IPS-20b (cell line): ENCODE results near the gene RSPH1.
A peak's percentile ranks its signal among the peaks of the same experiment; 100 is the strongest.

Experiments used
- H3K27ac ChIP-seq: one replicate; pipeline ENCODE4 v1.5.1; 2013; ENCODE audit warnings: low read length
- H3K27me3 ChIP-seq: 2 replicates; pipeline ENCODE4 v1.6.1; 2013; ENCODE audit warnings: mild to moderate bottlenecking, low read length, inconsistent platforms; ENCODE audit not compliant: insufficient read depth
- H3K36me3 ChIP-seq: 2 replicates; pipeline ENCODE4 v1.6.1; 2013; ENCODE audit warnings: low read depth, mild to moderate bottlenecking, inconsistent platforms, low read length, moderate library complexity; ENCODE audit not compliant: insufficient read depth
- H3K4me1 ChIP-seq: 2 replicates; pipeline ENCODE4 v1.6.1; 2013; ENCODE audit warnings: mild to moderate bottlenecking, control low read depth, inconsistent platforms, low read length, moderate library complexity; ENCODE audit not compliant: insufficient read depth
- H3K4me3 ChIP-seq: 2 replicates; pipeline ENCODE4 v1.5.1; 2013; ENCODE audit warnings: mild to moderate bottlenecking, low read length, inconsistent platforms
- H3K9ac ChIP-seq: 2 replicates; pipeline ENCODE4 v1.6.1; 2013; ENCODE audit warnings: low read depth, mild to moderate bottlenecking, inconsistent platforms, low read length, moderate library complexity
- H3K9me3 ChIP-seq: 2 replicates; pipeline ENCODE4 v1.6.1; 2013; ENCODE audit warnings: mild to moderate bottlenecking, low read depth, low read length, inconsistent platforms; ENCODE audit not compliant: insufficient read depth

Gene RSPH1

DNA sequence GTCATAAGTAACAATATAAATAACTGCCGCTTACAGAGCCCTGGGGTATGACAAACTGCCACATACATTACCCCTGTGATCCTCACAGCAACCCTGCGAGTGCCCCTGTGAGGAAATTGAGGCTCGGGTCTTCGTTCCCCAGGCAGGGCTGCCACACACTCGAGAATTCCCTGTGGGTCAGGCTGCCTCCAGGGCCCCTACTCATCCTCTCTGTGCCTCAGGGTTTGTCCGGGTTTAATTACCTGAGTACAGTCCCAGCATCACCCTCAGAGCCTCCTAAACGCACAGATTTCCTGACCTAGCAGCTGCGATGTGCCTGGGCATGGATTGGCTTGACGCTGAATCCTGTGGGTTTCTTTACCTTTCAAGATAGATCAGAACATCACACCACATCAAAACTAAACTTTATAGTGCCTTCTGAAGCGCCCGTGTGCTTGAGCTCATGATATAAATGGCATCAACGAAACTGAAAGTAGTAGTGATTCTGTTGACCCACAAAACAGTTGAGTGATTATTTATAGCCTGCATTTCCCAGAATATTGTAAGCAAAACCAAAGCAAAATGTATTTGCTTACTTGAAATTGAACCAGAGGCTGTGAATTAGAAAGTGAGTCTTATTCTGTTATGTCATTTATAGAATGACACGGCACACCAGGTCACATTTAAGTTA is 31.6 kb upstream of the RSPH1 start:
- Histone ChIP-seq H3K9ac (no peak overlapping the region), H3K9me3 (no peaks in the 10 kb centered on the region), H3K4me1 (peaks cover 15% of the 10 kb centered on the region), H3K36me3 (peaks cover 14% of the 10 kb centered on the region; the same call in 1 of the 2 replicates), H3K27ac (no peak overlapping the region), H3K4me3 (no peak overlapping the region), H3K27me3 (no peaks in the 10 kb centered on the region)

GRCh38 chr21:42527127-42527488 is 31.1 kb upstream of the RSPH1 start:
- H3K4me3 ChIP-seq: no peak overlapping the region

DNA sequence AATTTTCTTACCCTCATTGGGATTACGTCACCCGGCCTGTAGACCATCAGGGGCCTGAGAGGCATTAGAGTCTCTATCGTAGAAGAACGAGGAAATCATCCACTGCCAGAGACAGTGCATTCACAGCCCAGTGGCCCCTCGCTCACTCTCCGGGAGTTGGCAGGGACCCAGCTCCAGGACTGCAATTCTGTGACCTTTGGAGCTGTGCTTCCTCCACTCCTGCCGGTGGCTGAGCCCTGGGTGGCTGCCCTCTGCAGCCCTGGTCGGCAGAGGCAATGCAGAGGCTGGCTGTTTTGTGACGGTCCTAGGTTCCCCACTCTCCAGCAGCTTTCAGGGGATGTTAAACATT is 30.3 kb upstream of the RSPH1 start:
- Histone ChIP-seq H3K27me3 (no peaks in the 10 kb centered on the region), H3K4me1 (peaks cover 15% of the 10 kb centered on the region), H3K9me3 (no peaks in the 10 kb centered on the region), H3K9ac (no peak overlapping the region), H3K4me3 (no peak overlapping the region), H3K36me3 (peaks cover 22% of the 10 kb centered on the region; the same call in 1 of the 2 replicates), H3K27ac (no peak overlapping the region)

More at GRCh38 chr21:42527127-42527488, 31.1 kb upstream of the RSPH1 start:
- Histone ChIP-seq H3K4me1 (peaks cover 15% of the 10 kb centered on the region), H3K36me3 (peaks cover 16% of the 10 kb centered on the region; the same call in 1 of the 2 replicates), H3K9ac (no peak overlapping the region), H3K27me3 (no peaks in the 10 kb centered on the region), H3K27ac (no peak overlapping the region), H3K9me3 (no peaks in the 10 kb centered on the region)

DNA sequence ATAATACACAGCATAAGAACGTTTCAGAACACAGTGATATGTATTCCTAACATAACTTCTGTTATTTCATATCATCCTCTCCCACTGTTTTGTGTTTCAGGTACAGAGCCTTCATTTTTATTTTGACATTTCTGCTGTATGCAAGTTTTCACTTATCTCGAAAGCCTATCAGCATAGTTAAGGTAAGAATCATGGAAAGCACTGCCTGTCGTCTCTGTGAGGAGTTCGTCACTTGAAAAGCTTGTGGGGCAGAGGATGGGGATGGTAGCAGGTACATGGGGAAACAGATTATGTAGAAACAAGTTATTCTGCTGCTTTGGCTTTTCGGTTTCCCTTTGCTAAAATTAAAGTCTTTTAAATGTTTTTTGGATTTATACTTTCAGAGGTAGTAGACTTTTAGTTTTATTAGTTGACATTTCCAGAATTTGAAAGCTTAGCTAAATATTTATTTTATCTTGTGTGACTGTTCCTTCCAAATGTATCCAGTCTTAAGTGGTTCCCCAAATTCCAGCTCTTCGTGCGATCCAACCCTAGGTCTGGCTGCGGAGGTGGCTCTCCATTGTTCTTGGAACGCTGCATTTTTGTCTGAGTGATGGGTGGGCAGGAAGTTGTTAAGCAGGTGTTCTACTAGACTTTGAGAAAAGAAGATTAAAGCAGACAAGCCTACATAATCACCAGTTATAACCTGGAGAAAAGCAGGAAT is 29.8 kb upstream of the RSPH1 start:
- H3K36me3 ChIP-seq: peaks cover 27% of the 10 kb centered on the region; the same call in 1 of the 2 replicates
- peaks cover 15% of the 10 kb centered on the region for H3K4me1 ChIP-seq
- no peak overlapping the region for H3K4me3 ChIP-seq
- H3K27ac ChIP-seq: no peak overlapping the region
- H3K27me3 ChIP-seq: no peaks in the 10 kb centered on the region
- no peak overlapping the region for H3K9ac ChIP-seq
- H3K9me3 ChIP-seq: no peaks in the 10 kb centered on the region

DNA sequence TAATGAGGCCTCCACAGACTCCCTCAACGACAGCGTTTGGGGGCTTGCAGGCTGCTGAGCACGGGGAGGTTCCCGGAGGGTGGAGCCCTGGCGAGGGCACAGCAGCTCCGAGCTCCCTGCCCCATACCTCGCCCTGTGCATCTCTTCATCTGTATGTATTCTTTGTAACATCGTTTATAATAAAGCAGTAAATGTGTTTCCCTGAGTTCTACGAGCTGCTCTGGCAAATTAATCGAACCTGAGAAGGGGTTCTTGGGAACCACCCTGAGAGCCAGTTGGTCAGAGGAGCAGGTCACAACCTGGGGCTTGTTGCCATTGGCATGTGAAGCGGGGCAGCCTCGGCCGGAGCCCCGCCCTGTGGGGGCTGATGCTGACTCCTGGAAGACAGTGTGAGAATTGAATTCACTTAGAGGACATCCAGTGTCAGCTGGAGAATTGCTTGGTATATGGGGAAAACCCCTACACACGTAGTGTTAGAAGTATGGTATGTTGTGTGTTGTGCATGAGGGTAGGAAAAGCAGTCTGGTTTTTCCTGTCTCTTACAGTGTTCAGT is 29.1 kb upstream of the RSPH1 start:
- Histone ChIP-seq H3K27me3 (no peaks in the 10 kb centered on the region), H3K4me3 (peak overlapping the region; percentile 60; the same call in 1 of the 2 replicates), H3K9me3 (no peaks in the 10 kb centered on the region), H3K9ac (peak overlapping the region; percentile 31; the same call in 1 of the 2 replicates), H3K36me3 (peaks cover 29% of the 10 kb centered on the region; the same call in 1 of the 2 replicates), H3K27ac (no peak overlapping the region), H3K4me1 (peaks cover 15% of the 10 kb centered on the region)

- Histone ChIP-seq H3K4me3 (peak overlapping the region; percentile 60; the same call in 1 of the 2 replicates), H3K9me3 (no peaks in the 10 kb centered on the region), H3K36me3 (peaks cover 35% of the 10 kb centered on the region), H3K4me1 (peaks cover 15% of the 10 kb centered on the region), H3K27ac (no peak overlapping the region), H3K27me3 (no peaks in the 10 kb centered on the region), H3K9ac (peak overlapping the region; percentile 31; the same call in 1 of the 2 replicates)
These were observed 28.5 kb upstream of the RSPH1 start for GRCh38 chr21:42524341-42525028.

DNA sequence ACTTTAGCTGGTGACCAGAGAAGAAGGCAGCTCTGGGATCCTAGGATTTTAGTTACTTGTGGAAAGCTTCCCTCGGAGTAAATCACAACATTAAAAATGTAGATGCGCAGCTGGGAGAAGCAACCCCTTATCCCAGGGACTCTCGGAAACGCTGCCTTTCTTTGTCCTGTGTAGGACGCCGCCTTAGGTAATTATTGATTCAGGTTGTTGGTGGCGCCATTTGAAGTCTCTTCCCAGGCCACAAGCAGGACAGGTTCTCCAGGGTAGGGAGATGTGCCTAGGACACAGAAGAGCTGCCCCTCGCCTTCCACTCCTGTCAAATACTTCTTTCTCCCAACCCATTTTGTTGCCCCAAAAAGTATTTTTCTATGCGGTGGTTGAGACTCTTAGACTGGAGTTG is 27.9 kb upstream of the RSPH1 start:
- Histone ChIP-seq H3K4me1 (peaks cover 15% of the 10 kb centered on the region), H3K4me3 (peak overlapping the region; percentile 60; the same call in 1 of the 2 replicates), H3K27ac (no peak overlapping the region), H3K36me3 (peaks cover 41% of the 10 kb centered on the region), H3K9me3 (no peaks in the 10 kb centered on the region), H3K9ac (no peak overlapping the region), H3K27me3 (no peaks in the 10 kb centered on the region)

GRCh38 chr21:42523211-42523610 is 27.2 kb upstream of the RSPH1 start:
- Histone ChIP-seq H3K4me1 (peaks cover 15% of the 10 kb centered on the region), H3K9ac (no peak overlapping the region), H3K4me3 (no peak overlapping the region), H3K27ac (no peak overlapping the region), H3K9me3 (no peaks in the 10 kb centered on the region), H3K36me3 (peaks cover 48% of the 10 kb centered on the region), H3K27me3 (no peaks in the 10 kb centered on the region)

DNA sequence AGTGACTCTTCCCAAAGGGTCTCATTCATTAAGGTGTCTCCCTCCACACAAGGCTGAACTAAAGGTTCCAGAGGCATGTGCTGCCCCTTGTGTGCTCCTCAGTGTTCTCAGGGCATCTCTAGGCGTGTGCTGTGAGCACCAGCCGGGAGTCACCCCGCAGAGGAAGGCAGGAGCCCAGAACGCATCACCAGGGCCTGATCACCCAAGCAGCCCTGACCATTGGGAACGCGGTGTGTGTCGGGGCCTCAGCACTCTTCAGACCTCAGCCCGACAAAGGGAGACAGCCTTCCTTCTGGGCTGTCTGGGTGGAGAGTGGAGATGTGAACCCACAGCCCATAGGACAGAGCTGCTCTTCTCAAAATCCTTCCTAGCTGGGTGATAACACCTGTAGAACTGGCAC is 26.7 kb upstream of the RSPH1 start:
- no peak overlapping the region for H3K4me3 ChIP-seq
- peaks cover 16% of the 10 kb centered on the region for H3K4me1 ChIP-seq
- H3K36me3 ChIP-seq: peaks cover 50% of the 10 kb centered on the region
- H3K9me3 ChIP-seq: no peaks in the 10 kb centered on the region
- no peak overlapping the region for H3K9ac ChIP-seq
- no peaks in the 10 kb centered on the region for H3K27me3 ChIP-seq
- no peak overlapping the region for H3K27ac ChIP-seq

- H3K9me3 ChIP-seq: no peaks in the 10 kb centered on the region
- no peaks in the 10 kb centered on the region for H3K27me3 ChIP-seq
- H3K27ac ChIP-seq: no peak overlapping the region
- H3K9ac ChIP-seq: no peak overlapping the region
- H3K4me3 ChIP-seq: no peak overlapping the region
- H3K36me3 ChIP-seq: peaks cover 50% of the 10 kb centered on the region
- H3K4me1 ChIP-seq: peaks cover 21% of the 10 kb centered on the region
These were observed 26.2 kb upstream of the RSPH1 start for GRCh38 chr21:42522271-42522670.

GRCh38 chr21:42521805-42522204 is 25.8 kb upstream of the RSPH1 start:
- H3K9ac ChIP-seq: no peak overlapping the region
- no peaks in the 10 kb centered on the region for H3K27me3 ChIP-seq
- no peaks in the 10 kb centered on the region for H3K9me3 ChIP-seq
- H3K27ac ChIP-seq: no peak overlapping the region
- H3K4me1 ChIP-seq: peaks cover 26% of the 10 kb centered on the region
- no peak overlapping the region for H3K4me3 ChIP-seq
- peaks cover 47% of the 10 kb centered on the region for H3K36me3 ChIP-seq
